BLaER1 treated with 17β-estradiol and CSF1 and Interleukin-3, amounts not matched to agents 10 nM and 100 nM (cell line): ENCODE results near the gene TSEN54.
"Not testable (repeated sequence)": the region's sequence is repeated elsewhere in the genome, so short reads cannot be mapped to it uniquely, and the experiment has no call there.

Experiments
- H3K27ac ChIP-seq, 11 experiments: shearing (Covaris generic); formaldehyde crosslinking; 2 replicates each; pipeline ENCODE4 v1.8.1; 2022
- H3K27me3 ChIP-seq, 11 experiments: shearing (Covaris generic); formaldehyde crosslinking; 2 replicates each; pipeline ENCODE4 v1.8.1; 2022
- H3K36me3 ChIP-seq, 11 experiments: shearing (Covaris generic); formaldehyde crosslinking; 2 replicates each; pipeline ENCODE4 v1.8.1; 2022
- H3K4me1 ChIP-seq, 10 experiments: shearing (Covaris generic); formaldehyde crosslinking; 2 replicates each; pipeline ENCODE4 v1.8.1; 2022
- H3K4me2 ChIP-seq, 11 experiments: shearing (Covaris generic); formaldehyde crosslinking; 2 replicates each; pipeline ENCODE4 v1.8.1; 2022
- H3K4me3 ChIP-seq, 10 experiments: shearing (Covaris generic); formaldehyde crosslinking; 2 replicates each; pipeline ENCODE4 v1.8.1; 2022
- H3K9ac ChIP-seq, 11 experiments: shearing (Covaris generic); formaldehyde crosslinking; 2 replicates each; pipeline ENCODE4 v1.8.1; 2022
- H3K9me3 ChIP-seq, 11 experiments: shearing (Covaris generic); formaldehyde crosslinking; replicated peaks in 1 of 11; 2 replicates each; pipeline ENCODE4 v1.8.1; 2022
- H4K20me1 ChIP-seq, 11 experiments: shearing (Covaris generic); formaldehyde crosslinking; 2 replicates each; pipeline ENCODE4 v1.8.1; 2022
- Cebpa-rat ChIP-seq, 11 experiments: shearing (Covaris generic); IDR thresholded peaks; 2 replicates each; pipeline ENCODE4 v1.8.1; 2022

Gene TSEN54

DNA sequence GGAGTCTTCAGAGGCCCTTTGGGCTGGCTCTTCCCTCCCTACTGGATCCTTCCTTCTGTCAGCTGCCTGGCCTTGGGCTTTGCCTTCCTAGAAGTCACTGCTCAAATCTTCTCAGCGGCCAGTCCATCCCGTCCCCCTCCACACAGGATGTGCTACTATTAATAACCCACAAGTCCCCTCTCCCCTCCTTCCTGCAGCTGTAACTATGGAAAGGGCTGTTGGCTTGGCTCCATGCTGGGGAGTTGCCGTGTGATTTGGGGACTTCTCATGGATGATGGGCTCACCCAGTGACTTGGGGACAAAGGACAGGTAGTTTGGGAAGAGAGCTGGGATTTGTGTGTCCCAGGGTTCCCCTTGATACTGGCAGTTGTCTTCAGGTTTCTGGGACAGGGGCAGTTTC lies 40.5 kb upstream of the TSEN54 start:
- Histone ChIP-seq H3K36me3 (peaks cover 34 to 76% (median 46%) of the 10 kb centered on the region in 11 experiments; a peak in 21 of 22 replicates), H3K4me1 (peaks cover 72 to 97% (median 95%) of the 10 kb centered on the region in 10 experiments), H3K9ac (peak overlapping the region in 9 of 11 experiments; percentile 7 to 57 (median 38); a peak in 9 of 22 replicates), H3K27me3 (no peaks in the 10 kb centered on the region), H4K20me1 (peaks cover 0 to 28% (median 10%) of the 10 kb centered on the region in 11 experiments; a peak in 8 of 22 replicates), H3K27ac (peak overlapping the region in 9 of 11 experiments; percentile 9 to 76 (median 46); a peak in 15 of 22 replicates), H3K4me2 (peak overlapping the region; percentile 62 to 95 (median 79)), H3K4me3 (peak overlapping the region in 1 of 10 experiments; percentile 26; a peak in 1 of 20 replicates), H3K9me3 (no peaks in the 10 kb centered on the region)
- no peak for TF ChIP-seq Cebpa-rat (IDR thresholded peaks at IDR 0.05)

DNA sequence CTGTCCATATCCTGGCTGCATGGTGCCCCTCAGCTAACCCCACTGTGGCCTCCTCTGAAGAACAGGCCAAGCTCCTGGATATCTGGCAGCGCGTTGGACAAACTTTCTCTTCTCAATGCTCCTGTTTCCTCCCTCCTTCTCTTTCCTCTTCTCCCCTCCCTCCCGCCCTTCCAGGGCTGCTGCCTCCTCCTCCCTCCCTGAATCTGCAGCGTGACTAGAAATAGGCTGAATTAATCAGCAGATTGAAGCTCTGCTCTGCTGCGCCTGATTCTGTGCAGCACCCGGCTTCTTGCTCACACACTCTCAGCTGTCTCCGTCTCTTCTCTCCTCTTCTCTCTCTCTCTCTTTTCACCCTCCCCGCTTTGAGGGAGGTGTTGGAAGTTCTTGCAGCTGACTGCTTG lies 40.1 kb upstream of the TSEN54 start:
- Histone ChIP-seq H3K4me3 (no peak overlapping the region), H3K4me1 (peaks cover 72 to 97% (median 95%) of the 10 kb centered on the region in 10 experiments), H4K20me1 (peaks cover 0 to 28% (median 10%) of the 10 kb centered on the region in 11 experiments; a peak in 8 of 22 replicates), H3K27me3 (no peaks in the 10 kb centered on the region), H3K36me3 (peaks cover 34 to 76% (median 48%) of the 10 kb centered on the region in 11 experiments; a peak in 21 of 22 replicates), H3K4me2 (peak overlapping the region; percentile 62 to 95 (median 79)), H3K27ac (peak overlapping the region in 8 of 11 experiments; percentile 9 to 76 (median 42); a peak in 13 of 22 replicates), H3K9me3 (no peaks in the 10 kb centered on the region), H3K9ac (peak overlapping the region in 8 of 11 experiments; percentile 19 to 57 (median 46); a peak in 10 of 22 replicates)
- no peak for TF ChIP-seq Cebpa-rat (IDR thresholded peaks at IDR 0.05)

DNA sequence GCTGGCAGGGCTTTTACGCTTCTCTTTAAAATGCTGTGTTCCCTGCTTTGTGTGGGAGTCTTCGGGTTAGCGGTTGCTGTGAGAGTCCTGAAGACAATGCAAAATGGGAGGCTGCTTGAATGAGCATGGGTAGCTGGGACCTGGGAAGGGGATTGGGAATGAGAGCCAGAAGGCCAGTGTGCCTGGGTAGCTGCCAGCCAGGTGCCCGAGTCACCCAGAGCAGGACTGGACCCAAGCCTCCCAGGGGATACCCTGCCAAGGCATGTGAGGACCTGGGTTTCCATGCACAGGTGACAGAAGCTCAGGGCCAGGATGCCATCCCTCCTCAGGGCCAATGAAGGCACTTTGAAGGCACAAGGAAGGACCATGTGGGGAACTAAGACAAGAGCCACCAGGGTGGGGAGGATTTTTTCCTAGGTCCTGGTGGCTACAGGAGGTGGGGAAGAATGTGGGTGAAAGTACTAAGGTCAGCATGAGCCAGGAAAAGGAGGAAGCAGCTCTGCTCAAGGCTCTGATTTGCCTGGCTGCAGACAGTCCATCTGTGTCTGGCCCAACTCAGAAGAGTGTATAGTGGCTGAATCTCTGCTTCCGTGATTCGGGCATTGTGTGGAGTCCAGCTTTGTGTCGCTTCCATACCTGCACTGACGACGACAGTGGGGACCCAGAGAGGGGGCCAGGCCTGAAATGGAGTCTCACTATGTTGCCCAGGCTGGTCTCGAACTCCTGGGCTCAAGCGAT lies 39.4 kb upstream of the TSEN54 start:
- peaks cover 30 to 70% (median 44%) of the 10 kb centered on the region in 11 experiments; a peak in 21 of 22 replicates for H3K36me3 ChIP-seq
- no peaks in the 10 kb centered on the region for H3K9me3 ChIP-seq
- peaks cover 73 to 97% (median 95%) of the 10 kb centered on the region in 10 experiments for H3K4me1 ChIP-seq
- TF ChIP-seq Cebpa-rat (IDR thresholded peaks at IDR 0.05), result no peak
- no peak overlapping the region for H3K4me3 ChIP-seq
- no peaks in the 10 kb centered on the region for H3K27me3 ChIP-seq
- H3K9ac ChIP-seq, result peak overlapping the region in 6 of 11 experiments; percentile 11 to 49 (median 26); a peak in 7 of 22 replicates
- H3K27ac ChIP-seq, result peak overlapping the region in 6 of 11 experiments; percentile 4 to 47 (median 30); a peak in 8 of 22 replicates
- H3K4me2 ChIP-seq, result peak overlapping the region; percentile 42 to 95 (median 78)
- peaks cover 0 to 28% (median 10%) of the 10 kb centered on the region in 11 experiments; a peak in 8 of 22 replicates for H4K20me1 ChIP-seq

DNA sequence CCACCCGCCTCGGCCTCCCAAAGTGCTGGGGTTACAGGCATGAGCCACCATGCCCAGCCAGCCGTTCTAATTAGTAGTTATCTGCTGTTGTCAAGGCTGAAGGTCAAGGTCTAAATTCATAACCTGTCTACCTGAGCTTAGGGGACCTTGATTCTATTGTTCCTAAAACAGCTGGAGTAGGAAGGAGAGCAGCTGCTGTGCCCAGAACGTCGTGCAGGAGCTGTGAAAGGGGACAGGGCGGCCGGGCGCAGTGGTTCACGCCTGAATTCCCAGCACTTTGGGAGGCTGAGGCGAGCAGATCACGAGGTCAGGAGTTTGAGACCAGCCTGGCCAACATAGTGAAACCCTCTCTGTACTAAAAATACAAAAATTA lies 38.9 kb upstream of the TSEN54 start:
- not testable (repeated sequence) for H3K4me3 ChIP-seq, H3K27me3 ChIP-seq, H3K9me3 ChIP-seq
- peak overlapping the region in 1 of 11 experiments; percentile 25; a peak in 2 of 22 replicates for H3K9ac ChIP-seq
- peak overlapping the region in 5 of 11 experiments; percentile 4 to 47 (median 20); a peak in 5 of 22 replicates for H3K27ac ChIP-seq
- peaks cover 76 to 97% (median 95%) of the 10 kb centered on the region in 10 experiments for H3K4me1 ChIP-seq
- H4K20me1 ChIP-seq, result peaks cover 0 to 28% (median 10%) of the 10 kb centered on the region in 11 experiments; a peak in 8 of 22 replicates
- H3K4me2 ChIP-seq, result peak overlapping the region; percentile 42 to 95 (median 78)
- peaks cover 25 to 66% (median 39%) of the 10 kb centered on the region in 11 experiments; a peak in 21 of 22 replicates for H3K36me3 ChIP-seq

DNA sequence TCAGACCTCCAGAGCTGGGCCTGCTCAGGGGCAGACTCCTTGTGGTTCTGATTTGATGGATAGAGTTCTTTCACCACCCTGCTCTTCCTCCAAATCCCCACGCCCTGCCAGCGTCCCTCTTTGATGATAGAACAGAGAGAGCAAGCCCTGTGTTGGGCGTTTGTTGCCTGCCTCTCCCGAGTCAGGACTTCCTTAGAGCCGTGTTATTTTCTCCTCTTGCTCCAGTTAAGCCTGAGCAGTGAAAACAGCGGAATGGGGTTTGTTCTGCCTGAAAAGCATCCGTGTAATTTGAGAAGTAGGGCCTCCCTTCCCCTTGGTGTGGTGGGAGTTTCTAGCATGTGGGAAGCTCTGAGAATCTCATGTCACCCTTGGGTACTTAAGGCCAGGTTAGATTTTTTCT lies 37.8 kb upstream of the TSEN54 start:
- H3K27me3 ChIP-seq, result no peaks in the 10 kb centered on the region
- peak overlapping the region in 1 of 11 experiments; percentile 21; a peak in 1 of 22 replicates for H3K9ac ChIP-seq
- no peak for TF ChIP-seq Cebpa-rat (IDR thresholded peaks at IDR 0.05)
- H3K4me3 ChIP-seq, result no peak overlapping the region
- H4K20me1 ChIP-seq, result peaks cover 0 to 28% (median 10%) of the 10 kb centered on the region in 11 experiments; a peak in 8 of 22 replicates
- peaks cover 20 to 64% (median 35%) of the 10 kb centered on the region in 11 experiments; a peak in 20 of 22 replicates for H3K36me3 ChIP-seq
- peaks cover 85 to 97% (median 95%) of the 10 kb centered on the region in 10 experiments for H3K4me1 ChIP-seq
- no peaks in the 10 kb centered on the region for H3K9me3 ChIP-seq
- peak overlapping the region in 7 of 11 experiments; percentile 8 to 40 (median 20); a peak in 10 of 22 replicates for H3K4me2 ChIP-seq
- peak overlapping the region in 6 of 11 experiments; percentile 15 to 43 (median 34); a peak in 5 of 22 replicates for H3K27ac ChIP-seq

DNA sequence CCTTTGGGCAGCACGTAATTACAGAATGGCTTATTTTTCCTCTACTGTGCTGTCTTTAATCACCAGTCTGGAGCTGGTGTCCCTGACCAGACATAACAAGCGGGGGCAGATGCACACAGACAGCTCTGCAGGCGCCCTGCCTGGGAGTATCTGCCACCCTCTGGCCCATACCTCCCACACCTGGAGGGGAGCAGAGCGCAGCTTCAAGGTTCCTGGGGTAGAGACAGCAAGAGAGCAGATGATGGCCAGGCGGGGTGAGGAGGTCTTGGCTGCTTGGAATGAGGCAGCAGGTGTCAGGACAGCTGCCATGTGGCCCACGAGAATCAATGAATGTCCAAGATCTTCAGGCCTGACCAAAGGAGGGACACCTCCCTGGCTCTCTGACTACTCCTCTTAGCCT lies 36.0 kb upstream of the TSEN54 start:
- H3K27ac ChIP-seq, result peak overlapping the region in 9 of 11 experiments; percentile 19 to 82 (median 70); a peak in 18 of 22 replicates

DNA sequence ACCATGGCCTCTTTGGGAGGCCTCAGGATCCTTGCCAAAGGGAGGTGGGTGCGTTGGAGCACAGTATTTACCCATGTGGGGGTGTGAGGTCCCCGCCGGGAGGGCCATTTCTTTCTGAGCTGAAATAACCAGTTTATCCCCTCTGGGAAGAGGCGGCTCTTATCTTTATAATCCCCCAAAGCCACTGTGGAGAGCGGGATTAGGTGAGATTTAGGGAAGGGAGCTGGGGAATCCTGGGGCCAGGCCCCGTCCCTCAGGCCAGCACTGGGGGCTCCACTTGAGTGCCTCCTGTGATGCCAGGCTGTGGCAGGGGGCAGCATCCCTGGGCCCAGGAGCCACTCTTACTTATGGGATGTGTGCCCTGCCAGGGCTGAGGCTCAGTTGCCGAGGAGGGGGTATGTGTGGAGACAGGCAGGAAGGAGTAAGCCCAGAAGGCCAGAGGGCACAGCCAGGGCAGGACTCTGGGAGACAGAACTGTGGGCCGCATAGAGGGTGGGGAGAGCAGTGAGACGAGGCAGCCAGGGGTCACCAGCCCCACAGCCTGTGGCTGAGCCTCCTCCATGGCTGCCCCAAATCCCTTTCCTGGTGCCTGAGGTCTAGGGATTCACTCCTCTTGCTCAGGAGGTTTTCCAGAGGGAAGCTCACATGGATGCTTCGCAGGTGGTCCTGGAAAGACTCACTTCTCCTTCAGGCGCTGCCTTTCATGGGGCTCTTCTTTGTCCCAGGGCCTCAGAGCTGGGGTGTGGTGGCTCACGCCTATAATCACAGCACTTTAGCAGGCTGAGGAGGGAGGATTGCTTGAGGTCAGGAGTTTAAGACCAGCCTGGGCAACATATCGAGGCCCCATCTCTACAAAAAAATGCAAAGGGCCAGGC lies 34.9 kb upstream of the TSEN54 start:
- Histone ChIP-seq H3K4me3 (no peak overlapping the region; a peak in 1 of 20 replicates), H3K9me3 (no peaks in the 10 kb centered on the region), H3K4me2 (peak overlapping the region; percentile 70 to 90 (median 82)), H3K36me3 (peaks cover 0 to 50% (median 18%) of the 10 kb centered on the region in 11 experiments; a peak in 14 of 22 replicates), H3K27ac (peak overlapping the region; percentile 44 to 82 (median 67)), H3K27me3 (no peaks in the 10 kb centered on the region), H3K9ac (peak overlapping the region; percentile 36 to 70 (median 59)), H3K4me1 (peaks cover 89 to 95% (median 93%) of the 10 kb centered on the region in 10 experiments), H4K20me1 (peaks cover 0 to 11% (median 5%) of the 10 kb centered on the region in 11 experiments; a peak in 7 of 22 replicates)
- no peak for TF ChIP-seq Cebpa-rat (IDR thresholded peaks at IDR 0.05)

More for the DNA sequence above, 36.0 kb upstream of the TSEN54 start:
- Histone ChIP-seq H3K9ac (peak overlapping the region in 10 of 11 experiments; percentile 35 to 70 (median 56); a peak in 15 of 22 replicates), H3K4me1 (peaks cover 89 to 95% (median 93%) of the 10 kb centered on the region in 10 experiments), H3K4me2 (peak overlapping the region; percentile 70 to 90 (median 82)), H3K36me3 (peaks cover 4 to 51% (median 20%) of the 10 kb centered on the region in 11 experiments; a peak in 16 of 22 replicates), H3K9me3 (no peaks in the 10 kb centered on the region), H4K20me1 (peaks cover 0 to 20% (median 10%) of the 10 kb centered on the region in 11 experiments; a peak in 8 of 22 replicates), H3K4me3 (peak overlapping the region in 1 of 10 experiments; percentile 2; a peak in 1 of 20 replicates), H3K27me3 (no peaks in the 10 kb centered on the region)
- no peak for TF ChIP-seq Cebpa-rat (IDR thresholded peaks at IDR 0.05)
